ENCODE results near the gene PHTF2.

- TF ChIP-seq CTCF (IDR thresholded peaks at IDR 0.05; ENCODE audit: extremely low read depth in 1 of 2, insufficient read depth in 1 of 2, low read depth in 1 of 2, low read length in 2 of 2) (no peak), POLR2AphosphoS5 (IDR thresholded peaks at IDR 0.05; ENCODE audit: insufficient read depth, low read depth, low read length) (no peak), EZH2 (IDR thresholded peaks at IDR 0.05; ENCODE audit: borderline replicate concordance, low read depth, low read length, severe bottlenecking) (no peak), FOS (IDR thresholded peaks at IDR 0.05; ENCODE audit: borderline replicate concordance, insufficient read depth, low read length) (no peak), POLR2A (IDR thresholded peaks at IDR 0.05; ENCODE audit: low read depth, low read length) (no peak)
Measured at GRCh38 chr7:77782383-77782782, 16.2 kb upstream of the PHTF2 start.
